Activated effector memory CD4-positive, alpha-beta T cell treated with Interleukin-2 at 50 U/mL for 16 hours (primary cell): ENCODE data around the gene WNT3A.

ENCODE experiments used
- DNase-seq: peaks from one replicate; pipeline ENCODE4 v3.0.0-alpha.2; 2020

The WNT3A gene

DNA sequence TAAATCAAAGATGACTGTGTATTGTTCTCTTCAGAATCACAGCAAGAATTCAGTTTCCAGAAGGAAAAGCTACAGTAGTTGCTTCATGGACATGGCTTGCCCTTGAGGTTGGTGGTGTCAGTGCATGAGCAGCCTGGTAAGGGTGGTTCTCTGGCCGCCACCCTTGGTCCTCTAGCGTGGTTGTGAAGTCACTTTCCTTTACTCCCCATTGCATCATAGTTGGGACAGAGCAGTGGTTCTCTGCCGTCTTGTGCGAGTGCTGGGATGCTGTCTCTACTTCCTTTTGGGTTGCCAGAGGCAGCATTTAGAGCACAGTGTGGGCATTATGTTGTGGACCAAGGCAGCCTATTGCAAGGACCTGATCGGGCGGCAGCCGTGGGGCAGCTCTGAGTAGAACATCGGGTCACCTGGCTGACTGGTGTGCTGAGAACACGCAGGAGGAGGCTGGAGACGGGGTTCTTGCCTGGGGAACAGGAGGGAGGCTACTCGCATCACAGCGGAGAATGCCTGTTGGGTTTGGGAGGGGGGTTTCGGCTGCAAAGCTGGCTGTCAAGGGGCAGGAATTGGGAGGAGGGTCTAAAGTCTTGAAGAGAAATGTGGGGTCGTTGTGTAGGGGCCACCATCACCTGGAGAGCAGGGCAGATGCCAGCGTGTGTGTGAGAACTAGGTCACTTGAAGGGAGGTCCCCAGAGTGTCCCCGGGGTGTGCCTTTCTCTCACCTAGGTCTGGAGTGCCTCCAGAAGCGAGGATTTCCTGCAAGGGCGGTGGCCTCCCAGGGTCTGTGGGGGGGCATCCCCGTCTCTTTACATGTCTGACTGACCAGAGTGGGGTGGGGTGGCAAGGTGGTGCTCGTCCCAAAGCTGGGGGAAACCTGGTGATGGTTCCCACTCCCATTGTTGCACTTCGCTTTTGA, 82.0 kb downstream of the WNT3A start:
- no peak for DNase-seq

DNA sequence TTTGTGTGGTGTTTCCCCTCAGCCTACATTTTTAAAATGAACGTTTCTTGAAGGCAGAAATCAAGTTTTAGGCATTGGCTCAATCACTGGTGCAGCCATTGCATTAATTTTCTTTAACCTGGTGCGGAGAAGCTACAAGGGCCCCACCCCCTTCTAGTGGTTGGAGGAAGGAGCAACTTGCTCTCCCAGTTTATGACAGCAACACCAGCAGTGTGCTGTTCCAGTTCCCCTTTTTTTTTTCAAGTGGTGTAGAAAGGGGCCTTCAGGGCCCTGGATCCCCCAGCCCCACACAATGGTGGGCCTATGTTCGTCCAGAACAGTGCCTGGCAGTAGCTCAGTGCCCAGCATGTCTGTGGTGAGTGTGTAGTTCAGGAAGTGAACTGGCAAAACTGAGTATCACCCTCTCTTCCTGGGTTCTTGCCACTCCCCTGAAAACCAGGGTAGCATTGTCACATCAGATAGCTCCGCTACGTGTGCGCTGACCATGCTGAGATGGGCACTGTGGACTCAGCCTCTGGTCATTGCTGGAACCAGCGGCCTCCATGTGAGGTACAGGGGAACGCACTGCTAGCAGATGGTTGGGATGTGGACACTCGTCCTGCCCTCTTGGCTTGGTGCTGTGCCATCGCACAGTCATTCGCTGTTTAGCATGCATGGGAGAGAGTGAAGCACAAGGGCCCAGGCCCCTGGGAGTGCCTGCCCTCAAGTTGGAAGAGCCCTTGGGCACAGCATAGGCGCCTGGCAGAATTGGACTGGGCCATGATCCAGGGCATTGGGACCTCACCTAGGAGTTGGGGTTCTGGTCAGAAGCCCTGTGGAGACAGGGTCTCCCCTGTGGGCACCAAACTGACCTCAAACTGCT, 83.0 kb downstream of the WNT3A start:
- no peak for DNase-seq

DNA sequence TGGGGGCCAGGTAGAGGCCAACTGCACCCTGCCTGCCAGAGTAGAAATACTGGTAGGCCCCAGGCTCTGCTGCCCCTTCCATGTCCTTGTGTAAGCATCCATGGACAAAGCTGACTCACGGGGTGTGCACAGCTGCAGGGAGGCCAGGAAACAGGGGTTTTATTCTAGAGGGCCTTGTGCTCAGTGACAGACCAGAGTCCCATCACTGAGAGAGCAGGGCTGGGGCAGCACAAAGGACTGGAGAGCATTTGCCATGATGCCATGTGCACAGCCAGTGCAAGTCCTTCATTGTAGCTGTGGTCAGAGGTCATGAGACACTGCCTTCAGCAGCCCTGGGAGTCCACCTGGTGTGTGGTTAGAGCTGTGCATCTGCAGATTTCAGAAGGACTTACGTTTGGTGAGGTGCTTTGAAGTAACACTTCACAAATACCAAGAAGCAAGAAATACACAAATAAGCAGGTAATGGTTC, 83.8 kb downstream of the WNT3A start:
- no peak for DNase-seq

DNA sequence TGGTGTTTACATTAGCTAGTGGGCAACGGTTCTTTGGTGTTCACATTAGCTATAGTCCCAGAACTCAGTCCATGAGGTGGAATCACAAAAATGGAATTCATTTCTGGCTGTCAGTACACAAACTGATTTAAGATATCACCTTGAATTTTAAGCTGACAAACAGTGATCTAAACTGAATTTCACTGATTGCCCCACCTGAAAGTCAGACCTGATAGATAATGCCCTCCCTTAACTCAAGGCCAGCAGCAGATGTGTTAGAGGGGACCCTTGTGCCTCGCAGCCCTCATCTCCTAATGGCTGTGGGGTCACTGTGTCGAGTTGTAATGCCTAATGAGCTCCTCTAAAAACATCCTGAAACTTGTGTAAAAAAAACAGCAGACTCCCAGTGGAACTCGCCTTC, 84.3 kb downstream of the WNT3A start:
- DNase-seq = no peak

DNA sequence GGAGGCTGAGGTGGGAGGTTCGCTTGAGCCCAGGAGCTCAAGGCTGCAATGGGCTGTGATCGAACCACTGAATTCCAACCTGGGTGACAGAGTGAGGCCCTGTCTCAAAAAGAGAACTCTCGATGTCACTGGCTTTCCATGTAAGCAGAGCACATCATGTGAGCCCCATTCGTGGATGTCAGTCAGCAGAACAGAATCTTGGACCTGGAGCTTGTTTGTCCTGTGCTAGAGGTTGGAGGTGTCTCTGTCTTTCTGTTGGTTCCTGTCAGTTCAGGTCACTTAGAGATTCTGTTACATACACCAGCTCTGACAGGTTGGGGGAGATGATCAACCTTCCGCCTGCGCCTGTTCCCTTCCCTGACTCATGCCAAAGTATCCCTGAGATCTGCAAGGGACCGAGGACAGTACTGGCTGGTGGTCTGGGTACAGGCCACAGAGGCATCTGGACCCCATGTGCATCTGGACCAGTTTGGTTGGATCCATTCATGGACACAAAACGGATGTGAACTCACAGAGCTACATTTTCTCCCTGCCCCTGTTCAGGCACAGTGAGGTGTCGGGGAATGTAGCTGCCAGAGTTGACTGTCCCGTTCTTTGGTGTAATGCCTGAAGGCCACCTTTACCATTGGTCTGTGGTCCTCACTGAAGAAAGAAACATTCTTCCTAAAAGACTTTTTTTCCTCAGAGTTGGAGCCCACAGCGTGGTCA, 85.7 kb downstream of the WNT3A start:
- no peak for DNase-seq

DNA sequence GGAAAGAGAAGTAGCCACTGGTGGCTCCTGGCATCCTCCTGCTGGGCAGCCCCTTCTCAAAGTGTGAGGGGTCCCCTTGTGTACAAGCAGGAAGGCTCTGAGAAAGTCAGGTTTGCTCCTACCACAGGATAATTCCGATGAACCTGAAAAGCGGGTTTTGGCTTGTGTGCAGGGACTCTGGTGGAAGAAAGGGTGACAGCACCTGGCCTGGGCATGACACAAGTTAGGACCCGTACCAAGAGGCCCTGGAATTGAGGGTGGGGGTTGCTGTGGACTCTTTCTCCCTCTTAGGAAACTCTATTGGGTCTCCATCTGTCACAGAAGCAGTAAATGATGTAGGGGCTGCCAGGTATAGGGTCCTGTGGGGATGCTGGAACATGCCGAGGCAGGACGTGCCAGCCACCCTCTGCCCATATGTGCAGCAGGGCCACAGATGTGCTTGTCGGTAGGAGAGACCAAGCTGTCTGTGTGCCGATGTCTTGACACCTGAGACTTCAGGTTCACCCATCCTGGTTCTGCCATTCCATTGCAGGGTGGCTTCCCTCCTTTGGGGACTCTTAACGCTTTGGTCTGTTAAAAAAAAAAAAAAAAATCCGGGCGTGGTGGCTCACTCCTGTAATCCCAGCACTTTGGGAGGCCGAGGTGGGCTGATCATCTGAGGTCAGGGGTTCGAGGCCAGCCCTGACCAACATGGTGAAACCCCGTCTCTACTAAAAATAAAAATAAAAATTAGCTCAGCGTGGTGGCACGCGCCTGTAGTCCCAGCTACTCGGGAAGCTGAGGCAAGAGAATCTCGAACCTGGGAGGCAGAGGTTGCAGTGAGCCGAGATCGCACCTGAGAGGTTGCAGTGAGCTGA, 86.5 kb downstream of the WNT3A start:
- DNase-seq = no peak

- DNase-seq = no peak
Observed at GRCh38 chr1:228094432-228095016, 87.7 kb downstream of the WNT3A start.

GRCh38 chr1:228095161-228095560, 88.4 kb downstream of the WNT3A start:
- DNase-seq = no peak

DNA sequence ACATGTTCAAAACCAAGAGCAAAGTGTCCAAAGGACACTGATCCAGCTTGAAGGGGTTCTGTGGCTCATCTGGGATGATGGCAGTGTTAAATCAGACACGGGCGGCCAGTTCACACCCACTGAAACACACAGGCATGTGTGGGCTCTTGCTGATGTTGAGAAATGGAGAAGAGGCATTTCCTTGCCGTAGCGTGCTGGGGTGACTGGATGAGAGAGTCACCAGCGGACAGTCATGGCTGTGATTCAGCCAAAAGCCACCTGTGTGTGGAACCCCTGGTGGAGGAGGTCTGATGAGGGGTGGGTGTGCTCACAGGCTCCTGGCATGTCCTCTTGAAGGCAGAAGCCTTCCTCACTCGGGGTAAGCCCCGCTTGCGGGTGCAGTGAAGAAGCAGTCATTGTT, 89.1 kb downstream of the WNT3A start:
- no peak for DNase-seq

DNA sequence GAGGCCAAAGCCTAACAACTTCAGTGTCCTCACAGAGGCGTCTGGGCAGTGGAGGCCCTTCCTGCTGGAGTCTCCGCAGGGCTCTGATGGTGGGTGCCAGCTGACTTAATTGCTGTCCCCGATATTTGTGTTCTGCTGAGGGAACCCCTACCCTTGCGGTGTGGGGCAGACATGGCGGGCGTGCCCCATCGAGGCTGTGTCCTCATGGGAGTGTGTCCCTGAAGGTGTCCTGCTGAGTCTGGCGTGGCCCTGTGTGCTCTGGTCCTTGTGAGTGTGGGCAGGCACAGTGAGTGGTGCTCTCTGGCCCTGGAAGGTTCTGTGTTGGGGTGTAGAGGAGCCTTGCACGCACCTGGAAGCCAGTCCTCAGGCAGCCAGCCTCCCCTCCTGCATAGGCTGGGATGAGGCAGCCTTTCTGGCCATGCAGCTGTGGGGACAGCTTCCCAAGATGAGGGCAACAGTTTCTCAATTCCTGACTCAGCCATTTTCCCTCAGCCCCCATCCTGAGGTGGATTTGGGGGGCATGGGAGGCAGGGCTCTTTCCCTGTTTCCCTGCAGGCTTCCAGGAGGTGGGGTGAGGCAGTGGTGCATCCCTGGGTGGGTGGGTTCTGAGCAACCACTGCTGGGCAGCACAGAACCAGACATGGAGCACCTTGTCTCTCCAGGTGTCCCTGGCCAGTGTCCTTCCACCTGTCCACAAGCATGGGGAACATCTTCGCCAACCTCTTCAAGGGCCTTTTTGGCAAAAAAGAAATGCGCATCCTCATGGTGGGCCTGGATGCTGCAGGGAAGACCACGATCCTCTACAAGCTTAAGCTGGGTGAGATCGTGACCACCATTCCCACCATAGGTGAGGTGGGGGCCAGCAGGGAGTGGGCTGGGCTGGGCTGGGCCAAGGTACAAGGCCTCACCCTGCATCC, 89.9 kb downstream of the WNT3A start:
- no peak for DNase-seq

- no peak for DNase-seq
Observed at GRCh38 chr1:228097333-228098081, 90.7 kb downstream of the WNT3A start.

- no peak for DNase-seq
Observed at GRCh38 chr1:228098323-228098931, 91.6 kb downstream of the WNT3A start.

GRCh38 chr1:228099331-228099732, 92.5 kb downstream of the WNT3A start:
- no peak for DNase-seq

DNA sequence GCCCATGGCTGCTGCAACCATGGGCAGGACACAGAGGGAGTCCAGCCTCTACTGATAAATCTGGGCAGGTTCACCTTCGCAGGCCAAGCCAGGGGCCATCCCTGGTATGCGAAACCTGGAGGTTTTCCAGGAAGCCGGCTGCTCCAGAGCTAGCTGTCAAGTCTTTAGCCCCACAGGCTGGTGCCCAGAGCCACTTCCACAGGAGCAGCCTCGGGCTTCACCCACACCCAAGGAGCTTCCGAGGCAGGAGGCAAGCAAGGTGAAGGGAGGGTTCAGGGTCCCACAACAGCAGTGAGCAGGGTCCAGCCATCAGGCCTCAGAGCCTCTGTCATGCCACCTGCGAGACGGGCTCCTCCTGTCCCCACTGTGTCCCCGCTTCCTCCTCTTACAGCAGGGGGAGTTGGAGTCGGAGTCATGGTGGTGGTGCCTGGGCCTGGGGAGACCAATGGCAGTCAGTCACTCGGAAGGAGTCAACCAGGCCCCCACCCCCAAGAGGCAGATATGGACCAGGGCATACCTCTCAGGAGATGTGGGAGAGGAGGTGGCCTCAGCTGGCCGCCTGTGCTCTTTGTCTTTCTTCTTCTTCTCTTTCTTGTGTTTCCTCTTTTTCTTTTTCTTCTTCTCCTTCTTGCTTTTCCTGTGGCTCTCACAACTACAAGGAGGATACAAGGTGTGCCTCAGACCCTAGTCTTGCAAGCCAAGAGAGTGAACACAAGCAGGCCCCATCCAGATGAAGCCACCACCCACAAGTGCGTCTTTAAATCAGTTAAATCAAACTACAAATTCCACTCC, 94.2 kb downstream of the WNT3A start:
- DNase-seq = no peak

- no peak for DNase-seq
Observed at GRCh38 chr1:228101614-228101993, 94.8 kb downstream of the WNT3A start.

- peak; percentile 44 for DNase-seq
Observed at GRCh38 chr1:228101994-228102790, 95.4 kb downstream of the WNT3A start.

GRCh38 chr1:228102791-228103620, 96.2 kb downstream of the WNT3A start, which contains the start of gene C1orf35:
C1orf35 (minus strand) TSS chr1:228103325; CDS start chr1:228103227, 98 bp downstream.
- peak; percentile 91 for DNase-seq
